ENCODE data around the gene SSBP1. TPM values are rescaled to one million over a fixed set of nuclear protein-coding genes. Genes with fewer than 3 reads are reported as not detected.

The SSBP1 gene
- total RNA-seq, 1 experiment from 2014 or later: 174 TPM

DNA sequence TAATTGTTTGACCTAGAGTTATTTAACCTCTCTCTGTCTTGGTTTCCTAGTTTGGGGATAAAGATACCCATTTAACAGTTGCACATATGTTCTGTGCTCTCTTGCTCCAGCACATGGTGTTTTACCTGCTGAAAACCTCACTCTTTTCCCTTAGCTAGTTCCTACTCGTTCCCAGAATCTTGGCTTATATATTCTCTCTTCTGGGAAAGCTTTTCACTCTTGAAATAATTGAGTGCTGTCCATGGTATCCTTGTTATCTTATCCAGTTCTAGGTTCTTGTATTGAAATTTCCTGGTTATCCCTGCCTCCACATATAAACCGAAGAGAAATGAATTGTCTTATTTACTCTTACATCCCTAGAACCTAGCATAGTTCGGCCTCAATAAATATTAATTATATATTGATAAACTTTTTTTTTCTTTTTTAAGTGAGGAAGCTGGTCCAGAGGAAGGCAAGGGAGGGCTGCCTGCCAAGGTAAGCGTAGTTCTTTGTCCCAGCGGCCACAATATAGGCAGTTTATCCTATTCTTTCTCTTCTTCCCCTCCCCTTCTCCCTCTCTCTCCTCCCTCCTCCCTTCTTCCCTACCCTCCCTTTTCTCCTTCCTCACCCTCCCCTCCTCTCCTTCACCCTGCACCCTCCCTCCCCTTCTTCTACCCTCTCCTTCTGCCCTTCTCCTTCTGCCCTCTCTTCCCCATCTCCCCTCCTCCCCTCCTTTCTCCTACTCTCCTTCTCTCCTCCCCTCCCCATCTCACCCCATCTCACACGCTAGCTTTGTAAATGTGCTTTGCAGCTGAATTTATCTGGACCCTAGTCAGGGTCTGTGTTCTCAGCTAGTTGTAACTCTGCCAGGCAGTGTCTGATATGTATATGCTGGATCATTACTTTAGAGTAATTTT is 22.1 kb upstream of the SSBP1 start:
- CTCF ChIA-PET: interaction anchor here (0.5 kb wide), 1 partner anchor 14 kb away, joined by 5 read pairs; no protein-coding TSS in a partner anchor
- in situ Hi-C loops (cut with HindIII; ENCODE audit: low pct_unique_long_range_greater_than_20kb, low sequenced_read_pairs) (no loop called here), intact Hi-C loops (cut with micrococcal nuclease; ENCODE audit: unreplicated experiment) (no loop called here)

DNA sequence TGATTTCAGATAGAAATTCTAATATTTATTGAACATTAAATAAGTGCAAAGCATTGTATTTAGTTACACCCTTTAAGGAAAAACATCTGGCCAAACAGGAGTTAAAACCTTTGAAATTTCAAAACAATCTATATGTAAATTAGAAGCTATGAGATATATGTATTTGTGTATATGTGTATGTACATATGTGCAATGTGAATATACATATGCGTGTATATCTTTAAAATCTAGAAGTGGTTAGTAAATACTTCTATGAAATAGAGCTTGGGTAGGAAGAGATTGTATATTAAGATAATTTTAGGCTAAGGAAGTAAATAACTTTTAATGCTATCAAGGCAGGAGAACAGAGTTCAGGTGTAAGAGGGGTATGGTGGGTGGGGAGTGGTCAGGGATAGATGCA is 20.7 kb upstream of the SSBP1 start:
- no peak overlapping the region for H3K4me3 ChIP-seq (ENCODE audit: low read depth in 2 of 2, low read length in 2 of 2)
- no TSS peak for BruUV-seq (replicated peaks)
- ATAC-seq (no peak), DNase-seq (ENCODE audit: low read depth, low spot score) (no peak)
- no peak for TF ChIP-seq POLR2AphosphoS5 (IDR thresholded peaks at IDR 0.05; ENCODE audit: low read depth, low read length)
- TF ChIP-seq TCF7L2 (IDR thresholded peaks at IDR 0.05; ENCODE audit: low read depth, low read length): no peak
- TF ChIP-seq, protein P1, sequence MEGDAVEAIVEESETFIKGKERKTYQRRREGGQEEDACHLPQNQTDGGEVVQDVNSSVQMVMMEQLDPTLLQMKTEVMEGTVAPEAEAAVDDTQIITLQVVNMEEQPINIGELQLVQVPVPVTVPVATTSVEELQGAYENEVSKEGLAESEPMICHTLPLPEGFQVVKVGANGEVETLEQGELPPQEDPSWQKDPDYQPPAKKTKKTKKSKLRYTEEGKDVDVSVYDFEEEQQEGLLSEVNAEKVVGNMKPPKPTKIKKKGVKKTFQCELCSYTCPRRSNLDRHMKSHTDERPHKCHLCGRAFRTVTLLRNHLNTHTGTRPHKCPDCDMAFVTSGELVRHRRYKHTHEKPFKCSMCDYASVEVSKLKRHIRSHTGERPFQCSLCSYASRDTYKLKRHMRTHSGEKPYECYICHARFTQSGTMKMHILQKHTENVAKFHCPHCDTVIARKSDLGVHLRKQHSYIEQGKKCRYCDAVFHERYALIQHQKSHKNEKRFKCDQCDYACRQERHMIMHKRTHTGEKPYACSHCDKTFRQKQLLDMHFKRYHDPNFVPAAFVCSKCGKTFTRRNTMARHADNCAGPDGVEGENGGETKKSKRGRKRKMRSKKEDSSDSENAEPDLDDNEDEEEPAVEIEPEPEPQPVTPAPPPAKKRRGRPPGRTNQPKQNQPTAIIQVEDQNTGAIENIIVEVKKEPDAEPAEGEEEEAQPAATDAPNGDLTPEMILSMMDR (IDR thresholded peaks at IDR 0.05): no peak
- no peak for TF ChIP-seq SIN3A (IDR thresholded peaks at IDR 0.05; ENCODE audit: borderline replicate concordance, insufficient read depth, low read depth, low read length)
- TF ChIP-seq, protein P2, sequence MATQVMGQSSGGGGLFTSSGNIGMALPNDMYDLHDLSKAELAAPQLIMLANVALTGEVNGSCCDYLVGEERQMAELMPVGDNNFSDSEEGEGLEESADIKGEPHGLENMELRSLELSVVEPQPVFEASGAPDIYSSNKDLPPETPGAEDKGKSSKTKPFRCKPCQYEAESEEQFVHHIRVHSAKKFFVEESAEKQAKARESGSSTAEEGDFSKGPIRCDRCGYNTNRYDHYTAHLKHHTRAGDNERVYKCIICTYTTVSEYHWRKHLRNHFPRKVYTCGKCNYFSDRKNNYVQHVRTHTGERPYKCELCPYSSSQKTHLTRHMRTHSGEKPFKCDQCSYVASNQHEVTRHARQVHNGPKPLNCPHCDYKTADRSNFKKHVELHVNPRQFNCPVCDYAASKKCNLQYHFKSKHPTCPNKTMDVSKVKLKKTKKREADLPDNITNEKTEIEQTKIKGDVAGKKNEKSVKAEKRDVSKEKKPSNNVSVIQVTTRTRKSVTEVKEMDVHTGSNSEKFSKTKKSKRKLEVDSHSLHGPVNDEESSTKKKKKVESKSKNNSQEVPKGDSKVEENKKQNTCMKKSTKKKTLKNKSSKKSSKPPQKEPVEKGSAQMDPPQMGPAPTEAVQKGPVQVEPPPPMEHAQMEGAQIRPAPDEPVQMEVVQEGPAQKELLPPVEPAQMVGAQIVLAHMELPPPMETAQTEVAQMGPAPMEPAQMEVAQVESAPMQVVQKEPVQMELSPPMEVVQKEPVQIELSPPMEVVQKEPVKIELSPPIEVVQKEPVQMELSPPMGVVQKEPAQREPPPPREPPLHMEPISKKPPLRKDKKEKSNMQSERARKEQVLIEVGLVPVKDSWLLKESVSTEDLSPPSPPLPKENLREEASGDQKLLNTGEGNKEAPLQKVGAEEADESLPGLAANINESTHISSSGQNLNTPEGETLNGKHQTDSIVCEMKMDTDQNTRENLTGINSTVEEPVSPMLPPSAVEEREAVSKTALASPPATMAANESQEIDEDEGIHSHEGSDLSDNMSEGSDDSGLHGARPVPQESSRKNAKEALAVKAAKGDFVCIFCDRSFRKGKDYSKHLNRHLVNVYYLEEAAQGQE (IDR thresholded peaks at IDR 0.05; ENCODE audit: insufficient read depth in 1 of 2, low read depth in 2 of 2, low read length in 1 of 2): no peak
- peaks cover 11% of the 10 kb centered on the region; the same call in 1 of the 2 replicates for H3K27me3 ChIP-seq (ENCODE audit: control insufficient read depth, insufficient read depth, low read length)
- H3K4me1 ChIP-seq (ENCODE audit: control insufficient read depth, insufficient read depth, low read length): no peaks in the 10 kb centered on the region
- intact Hi-C loops (cut with micrococcal nuclease; ENCODE audit: unreplicated experiment) (no loop called here), in situ Hi-C loops (cut with HindIII; ENCODE audit: low pct_unique_long_range_greater_than_20kb, low sequenced_read_pairs) (no loop called here)
- CTCF ChIA-PET: no interaction called here
- POLR2A ChIA-PET: no interaction called here
- H3K9me3 ChIP-seq (ENCODE audit: control insufficient read depth, insufficient read depth, low read depth, low read length): no peaks in the 10 kb centered on the region
- H3K27ac ChIP-seq (ENCODE audit: low read length): no peak overlapping the region
- no peaks in the 10 kb centered on the region for H3K36me3 ChIP-seq (ENCODE audit: control insufficient read depth, insufficient read depth, low read length)

More for the DNA sequence above, 22.1 kb upstream of the SSBP1 start:
- no peak for ATAC-seq
- Histone ChIP-seq H3K36me3 (ENCODE audit: control insufficient read depth, insufficient read depth, low read length) (no peaks in the 10 kb centered on the region), H3K27me3 (ENCODE audit: control insufficient read depth, insufficient read depth, low read length) (peaks cover 11% of the 10 kb centered on the region; the same call in 1 of the 2 replicates), H3K9me3 (ENCODE audit: control insufficient read depth, insufficient read depth, low read depth, low read length) (no peaks in the 10 kb centered on the region), H3K4me1 (ENCODE audit: control insufficient read depth, insufficient read depth, low read length) (no peaks in the 10 kb centered on the region), H3K27ac (ENCODE audit: low read length) (no peak overlapping the region), H3K4me3 (ENCODE audit: low read depth in 2 of 2, low read length in 2 of 2) (no peak overlapping the region)
- no peak for DNase-seq (ENCODE audit: low read depth, low spot score)
- no TSS peak for BruUV-seq (replicated peaks)
- no peak for TF ChIP-seq POLR2AphosphoS5 (IDR thresholded peaks at IDR 0.05; ENCODE audit: low read depth, low read length)
- TF ChIP-seq, protein P2 (IDR thresholded peaks at IDR 0.05; ENCODE audit: insufficient read depth in 1 of 2, low read depth in 2 of 2, low read length in 1 of 2): peak in 1 of 2 experiments; percentile 75; a peak in 2 of 4 replicates
- TF ChIP-seq, protein P1 (IDR thresholded peaks at IDR 0.05): no peak
- POLR2A ChIA-PET: no interaction called here

All from Panc1 (cell line).